Heart right ventricle (tissue), 16 donors: ENCODE results near the gene PITPNM1. TPM values are rescaled to one million over a fixed set of nuclear protein-coding genes. Genes with fewer than 3 reads are reported as not detected.
A peak's percentile ranks its signal among the peaks of the same experiment; 100 is the strongest.

Experiments
- ATAC-seq, 8 donors: fragments of 200-7000 bp; cut with Tn5 transposase; one replicate each; pipeline ENCODE4 v1.9.1; 2020; ENCODE audit warnings: mild to moderate bottlenecking in 8 of 8, moderate library complexity in 8 of 8, moderate number of reproducible peaks in 1 of 8
- DNase-seq, 2 donors: peaks; one replicate each; pipeline ENCODE4 v3.0.0-alpha.2; 2020
- H3K27ac ChIP-seq, 10 donors: fragments of 200-600 bp; sonication (generic) in 2 of 10; one replicate each; pipeline versions ENCODE4 v1.5.0 to v1.8.0; 2020 to 2022; ENCODE audit warnings: mild to moderate bottlenecking in 3 of 10
- H3K27me3 ChIP-seq, 7 donors: fragments of 200-600 bp; one replicate each; pipeline ENCODE4 v1.8.0; 2021 to 2022; ENCODE audit warnings: mild to moderate bottlenecking in 2 of 7
- H3K36me3 ChIP-seq, 9 donors: fragments of 200-600 bp; sonication (generic) in 1 of 9; one replicate each; pipeline versions ENCODE4 v1.5.0 to v1.8.0; 2020 to 2022; ENCODE audit warnings: mild to moderate bottlenecking in 2 of 9
- H3K4me1 ChIP-seq, 9 donors: fragments of 200-600 bp; sonication (generic) in 1 of 9; one replicate each; pipeline versions ENCODE4 v1.5.0 to v1.8.0; 2020 to 2022; ENCODE audit warnings: mild to moderate bottlenecking in 4 of 9
- H3K4me3 ChIP-seq, 10 donors: fragments of 200-600 bp; sonication (generic) in 2 of 10; one replicate each; pipeline versions ENCODE4 v1.5.0 to v1.8.0; 2020 to 2022; ENCODE audit warnings: mild to moderate bottlenecking in 7 of 10, moderate library complexity in 2 of 10
- H3K9me3 ChIP-seq, 11 donors: fragments of 200-600 bp in 10 of 11; sonication (generic) in 2 of 11; one replicate each; pipeline versions ENCODE4 v1.5.0 to v1.8.0; 2013 to 2022; ENCODE audit warnings: mild to moderate bottlenecking in 2 of 11, control low read depth in 1 of 11, moderate library complexity in 1 of 11
- CTCF ChIP-seq, 9 donors: fragments of 200-600 bp; sonication (generic) in 2 of 9; IDR thresholded peaks; one replicate each; pipeline versions ENCODE4 v1.5.0 to v1.8.0; 2021 to 2022; ENCODE audit warnings: antibody characterized with exemption in 9 of 9, mild to moderate bottlenecking in 5 of 9, moderate library complexity in 1 of 9
- WGBS, 2 donors: extraction: QIAGEN DNeasy Blood & Tissue Kit; methylation state at CpG; one replicate each; pipeline ENCODE4 v1.1.7; 2013; ENCODE audit warnings: inconsistent platforms in 1 of 2; 5-methylcytosine and 5-hydroxymethylcytosine counted together
- intact Hi-C, 10 donors: fragments of 100-400 bp; cut with DNase I; formaldehyde crosslinking; loops; one replicate each; pipeline versions ENCODE4 v1.11.1 to v1.14.2; 2022
- polyA plus RNA-seq, 2 donors: library from polyadenylated mRNA; stranded (reverse); fragments of 200-250 nt; gene quantifications; one replicate each; pipeline ENCODE4 v1.2.3, GENCODE V29; 2013
- total RNA-seq, 10 donors: library from RNA; stranded (reverse); fragmentation: NEBNext Ultra II Directional in 3 of 10; extraction: Animal tissue kit (Norgen Biotek cat#: 25700) in 3 of 10; gene quantifications; one replicate each; pipeline versions ENCODE4 v1.2.1 to v1.2.4, GENCODE V29; 2021 to 2023
- donor health status: Arrhythmogenic right ventricular cardiomyopathy.
- donor health status: ischemic (EF 13 %, LVEDD 7.1; RV severe dilation, severe dysfunction).
- donor health status: healthy with polysubstance abuse.
- donor health status: DM: no; HTN: yes; CAD: no.
- donor health status: DM: no; HTN: no; CAD: no.
- donor health status: ischemic (EF 25% LVEDD 6.9; RV normal size, moderate dysfunction).
- donor health status: ischemic (EF 25% LVEDD 5.7; RV mildly dilated, moderate dysfunction).
- donor health status: healthy.
- donor health status: DM: yes; HTN: yes; CAD: no.
- donor health status: Ischemic cardiomyopathy.
- donor health status: ischemic (EF 35%, LVEDD 5.7; RV mildly dilated, moderate dysfunction).
- donor health status: nonischemic (EF 11% LVEDD 7.7; RV severe dilation, severe dysfunction).
- donor health status: DM: yes; HTN: yes; CAD: no.
- donor health status: PGD.
- donor health status: ischemic (EF 29% LVEDD 5.4; RV normal size, mild dysfunction).
- donor health status: nonischemic (EF 23%, LVEDD 6.1; RV moderate dilation, normal function).

The PITPNM1 gene
- total and polyA plus RNA-seq, 12 donors = 21.3 to 68.9 (median 28.8) TPM

GRCh38 chr11:67507864-67508485 lies 2.8 kb upstream of the PITPNM1 start, which contains the start of gene CDK2AP2:
TSS of gene CDK2AP2 (minus strand) at chr11:67508162. CDS start at chr11:67508082, 80 bp downstream.
- DNase-seq = peak; percentile 100
- 1% methylated on average over 50 to 57 of the region's 57 CpGs for WGBS, 2 donors
- Histone ChIP-seq H3K4me3 (peak within 1 kb of the TSS; percentile 50 to 97 (median 78)), H3K36me3 (peaks cover 0 to 10% (median 0%) of the 10 kb centered on the region in 9 donors), H3K27ac (peak within 1 kb of the TSS; percentile 96 to 100 (median 98)), H3K9me3 (no peaks in the 10 kb centered on the region), H3K4me1 (peaks cover 17 to 47% (median 41%) of the 10 kb centered on the region in 9 donors), H3K27me3 (peaks cover 0 to 7% (median 0%) of the 10 kb centered on the region in 7 donors)
- intact Hi-C loops = loop anchor here in 8 of 10 donors (1.0 to 10.0 kb wide), 13 partner anchors 25 to 156 kb away; partner anchors contain the start of genes PPP1CA (in 5 of the 8), TBC1D10C (in 4 of the 8), POLD4 (in 3 of the 8) and GSTP1 (in 2 of the 8)
- TF ChIP-seq CTCF (IDR thresholded peaks at IDR 0.05) = no peak
- ATAC-seq = peak; percentile 76 to 90 (median 84)

GRCh38 chr11:67507242-67507863 lies 2.2 kb upstream of the PITPNM1 start:
- no peak for TF ChIP-seq CTCF (IDR thresholded peaks at IDR 0.05)
- Histone ChIP-seq H3K27me3 (peaks cover 0 to under 1% (median 0%) of the 10 kb centered on the region in 7 donors), H3K9me3 (no peaks in the 10 kb centered on the region), H3K27ac (peak overlapping the region; percentile 96 to 100 (median 98)), H3K4me3 (peak overlapping the region; percentile 50 to 97 (median 78)), H3K36me3 (peaks cover 0 to 16% (median under 1%) of the 10 kb centered on the region in 9 donors), H3K4me1 (peaks cover 17 to 49% (median 42%) of the 10 kb centered on the region in 9 donors)
- ATAC-seq (peak in 1 of 8 donors; percentile 0), DNase-seq (peak in 1 of 2 donors; percentile 64)
- intact Hi-C loops = loop anchor here in 8 of 10 donors (2.0 to 10.0 kb wide), 11 partner anchors 25 to 155 kb away; partner anchors contain the start of genes PPP1CA (in 5 of the 8), TBC1D10C (in 4 of the 8), GSTP1 (in 2 of the 8) and POLD4 (in 2 of the 8)
- WGBS, 2 donors = 28% methylated on average over 33 of the region's 33 CpGs

- Histone ChIP-seq H3K4me3 (peak overlapping the region in 8 of 10 donors; percentile 56 to 97 (median 80)), H3K27me3 (no peaks in the 10 kb centered on the region), H3K4me1 (peaks cover 17 to 49% (median 42%) of the 10 kb centered on the region in 9 donors), H3K9me3 (no peaks in the 10 kb centered on the region), H3K36me3 (peaks cover 0 to 24% (median 8%) of the 10 kb centered on the region in 9 donors), H3K27ac (peak overlapping the region in 9 of 10 donors; percentile 96 to 100 (median 98))
- WGBS, 2 donors = 79 to 86% methylated on average over 16 of the region's 16 CpGs
- DNase-seq (no peak), ATAC-seq (no peak)
- intact Hi-C loops = loop anchor here in 8 of 10 donors (1.0 to 10.0 kb wide), 12 partner anchors 24 to 154 kb away; partner anchors contain the start of genes PPP1CA (in 6 of the 8), TBC1D10C (in 4 of the 8), GSTP1 (in 2 of the 8) and POLD4 (in 2 of the 8)
- TF ChIP-seq CTCF (IDR thresholded peaks at IDR 0.05) = peak in 3 of 9 donors; percentile 11 to 45 (median 16)
Observed at GRCh38 chr11:67506426-67507051, 1.4 kb upstream of the PITPNM1 start.
